Activated T-helper 2 cell treated with anti-CD3 and anti-CD28 coated beads, Interferon-gamma antibody, Interleukin-2, Interleukin-4, amounts not matched to agents 10 μg/mL and 5 μg/mL and 100 μg/mL, durations not matched to agents 14 hours and 24 hours and 36 hours (primary cell): Measurements from ENCODE around the gene ZNF683. TPM values are rescaled to one million over a fixed set of nuclear protein-coding genes. Genes with fewer than 3 reads are reported as not detected.

Source experiments
- DNase-seq: peaks from one replicate; pipeline ENCODE4 v3.0.0; 2021; ENCODE audit warnings: low spot score
- H3K27ac Mint-ChIP-seq: one replicate; pipeline ENCODE4 v1.8.0; 2021; ENCODE audit warnings: mixed read lengths
- H3K27me3 Mint-ChIP-seq: one replicate; pipeline ENCODE4 v1.8.0; 2021; ENCODE audit warnings: low read depth, mixed read lengths
- H3K36me3 Mint-ChIP-seq: one replicate; pipeline ENCODE4 v1.8.0; 2021; ENCODE audit warnings: low read depth, mixed read lengths
- H3K4me1 Mint-ChIP-seq: one replicate; pipeline ENCODE4 v1.8.0; 2021; ENCODE audit warnings: low read depth, mixed read lengths
- H3K4me3 Mint-ChIP-seq: one replicate; pipeline ENCODE4 v1.8.0; 2021; ENCODE audit warnings: low read depth, mild to moderate bottlenecking, moderate library complexity, mixed read lengths
- H3K9me3 Mint-ChIP-seq: one replicate; pipeline ENCODE4 v1.8.0; 2021; ENCODE audit warnings: mixed read lengths
- intact Hi-C: fragments of 100-400 bp; cut with micrococcal nuclease; formaldehyde crosslinking; loops from one replicate; pipeline ENCODE4 v1.15.1; 2023
- total RNA-seq: library from RNA; stranded (reverse); gene quantifications from 2 replicates; pipeline ENCODE4 v1.2.3, GENCODE V29; 2022

ZNF683 gene
- total RNA-seq, 1 donor from 2014 or later: not detected

GRCh38 chr1:26318338-26319064, 54.0 kb downstream of the ZNF683 start:
- H3K36me3 Mint-ChIP-seq: peaks cover 36% of the 10 kb centered on the region

DNA sequence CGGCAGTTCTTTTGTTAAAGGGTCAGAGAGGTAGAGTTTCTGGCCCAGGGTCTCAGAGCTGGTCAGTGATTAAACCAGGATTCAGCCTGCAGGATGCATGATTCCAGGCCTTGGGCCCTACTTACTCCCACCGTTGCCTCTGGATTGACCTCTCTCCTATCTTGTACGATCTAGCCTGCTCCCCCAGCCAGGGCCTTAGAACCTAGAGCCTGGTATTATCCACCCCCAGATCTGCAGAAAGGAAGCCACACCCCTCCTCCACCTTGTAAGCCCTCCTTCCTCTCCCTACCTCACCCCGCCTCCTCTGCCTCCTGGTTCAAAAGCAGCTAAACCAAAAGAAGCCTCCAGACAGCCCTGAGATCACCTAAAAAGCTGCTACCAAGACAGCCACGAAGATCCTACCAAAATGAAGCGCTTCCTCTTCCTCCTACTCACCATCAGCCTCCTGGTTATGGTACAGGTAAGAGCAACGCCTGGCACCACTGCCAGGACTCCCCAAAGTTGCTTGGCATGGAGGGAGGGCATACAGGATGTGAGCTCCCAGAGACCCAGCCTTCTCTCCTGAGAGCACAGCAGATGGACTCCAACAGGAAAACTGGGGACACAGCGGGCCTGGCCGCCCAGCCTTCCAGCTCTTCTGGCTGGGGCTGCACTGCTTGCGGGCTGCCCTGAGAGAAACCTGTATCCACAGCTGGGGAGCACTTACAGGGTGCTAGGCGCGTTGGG, 54.8 kb downstream of the ZNF683 start, which contains the start of gene CD52:
TSS of gene CD52 (plus strand) at position 347 of the 726 bp plus-strand sequence. CDS start at position 407, 60 bp downstream.
- H3K4me3 Mint-ChIP-seq: peak within 1 kb of the TSS; percentile 79
- intact Hi-C loops: loop anchor here (1.0 to 10.0 kb wide), 3 partner anchors 9 to 267 kb away; no protein-coding TSS in a partner anchor
- DNase-seq: peak; percentile 78
- H3K27ac Mint-ChIP-seq: peak within 1 kb of the TSS; percentile 94
- H3K9me3 Mint-ChIP-seq: no peaks in the 10 kb centered on the region
- no peaks in the 10 kb centered on the region for H3K27me3 Mint-ChIP-seq
- peaks cover 50% of the 10 kb centered on the region for H3K4me1 Mint-ChIP-seq
- peaks cover 28% of the 10 kb centered on the region for H3K36me3 Mint-ChIP-seq

More at GRCh38 chr1:26318338-26319064, 54.0 kb downstream of the ZNF683 start:
- no peaks in the 10 kb centered on the region for H3K27me3 Mint-ChIP-seq
- peak overlapping the region; percentile 94 for H3K27ac Mint-ChIP-seq
- H3K4me3 Mint-ChIP-seq: peak overlapping the region; percentile 79
- intact Hi-C loops: loop anchor here (1.0 to 10.0 kb wide), 3 partner anchors 59 to 266 kb away; partner anchors contain the start of gene HMGN2
- H3K4me1 Mint-ChIP-seq: peaks cover 56% of the 10 kb centered on the region
- H3K9me3 Mint-ChIP-seq: no peaks in the 10 kb centered on the region
- no peak for DNase-seq

GRCh38 chr1:26317146-26317545, 55.4 kb downstream of the ZNF683 start:
- Mint-ChIP-seq H3K27ac (peak overlapping the region; percentile 94), H3K36me3 (peaks cover 23% of the 10 kb centered on the region), H3K9me3 (no peaks in the 10 kb centered on the region), H3K4me3 (peak overlapping the region; percentile 79), H3K27me3 (no peaks in the 10 kb centered on the region), H3K4me1 (peaks cover 49% of the 10 kb centered on the region)
- intact Hi-C loops: loop anchor here (1.0 to 10.0 kb wide), 3 partner anchors 9 to 268 kb away; no protein-coding TSS in a partner anchor
- no peak for DNase-seq

DNA sequence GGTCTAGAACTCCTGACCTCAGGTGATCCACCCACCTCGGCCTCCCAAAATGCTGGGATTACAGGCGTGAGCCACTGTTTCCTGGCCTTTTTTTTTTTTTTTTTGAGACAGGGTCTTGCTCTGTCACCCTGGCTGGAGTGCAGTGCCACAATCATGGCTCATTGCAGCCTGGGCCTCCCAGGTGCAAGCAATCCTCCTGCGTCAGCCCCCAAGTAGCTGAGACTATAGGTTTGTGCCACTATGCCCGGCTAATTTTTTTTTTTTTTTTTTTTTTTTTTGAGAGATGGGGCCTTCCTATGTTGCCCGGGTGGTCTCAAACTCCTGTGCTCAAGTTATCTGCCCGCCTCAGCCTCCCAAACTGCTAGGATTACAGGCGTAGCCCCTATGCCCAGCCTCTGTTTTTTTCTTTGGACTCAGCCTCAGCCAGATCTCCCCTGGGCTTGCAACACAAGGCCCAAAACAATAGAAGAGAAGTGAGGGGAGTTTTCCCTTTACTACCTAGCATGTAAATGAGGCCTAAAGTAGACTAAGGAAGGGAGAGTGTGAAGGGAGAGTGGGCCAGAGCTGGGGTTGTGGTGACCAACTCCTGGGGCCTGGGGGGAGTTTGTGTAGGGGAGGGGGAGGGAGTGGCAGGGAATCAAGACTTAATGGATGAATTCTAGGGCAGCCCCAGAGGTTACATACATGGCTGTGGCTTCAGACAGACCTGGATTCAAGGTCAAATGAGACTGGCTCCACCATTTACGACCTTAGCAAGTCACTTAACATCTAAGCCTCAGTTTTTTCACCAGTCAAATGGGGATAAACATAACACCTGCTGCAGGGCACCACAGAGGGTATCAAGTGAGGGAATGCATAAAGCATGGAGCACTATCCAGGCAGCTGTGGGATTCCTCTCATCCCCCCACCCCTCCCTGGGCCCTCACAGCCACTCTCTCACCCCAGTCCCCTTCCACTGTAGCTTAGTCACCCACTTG, 56.4 kb downstream of the ZNF683 start:
- Mint-ChIP-seq H3K27me3 (no peaks in the 10 kb centered on the region), H3K27ac (peak overlapping the region; percentile 64), H3K4me1 (peaks cover 44% of the 10 kb centered on the region), H3K9me3 (no peaks in the 10 kb centered on the region), H3K36me3 (peaks cover 17% of the 10 kb centered on the region), H3K4me3 (no peak overlapping the region)
- intact Hi-C loops: loop anchor here (5.0 to 10.0 kb wide), 2 partner anchors 61 to 269 kb away; no protein-coding TSS in a partner anchor
- DNase-seq: no peak

- Mint-ChIP-seq H3K27ac (no peak overlapping the region), H3K9me3 (no peaks in the 10 kb centered on the region), H3K4me1 (peaks cover 35% of the 10 kb centered on the region), H3K36me3 (peaks cover 8% of the 10 kb centered on the region), H3K4me3 (no peak overlapping the region), H3K27me3 (no peaks in the 10 kb centered on the region)
- intact Hi-C loops: loop anchor here (10.0 kb wide), 1 partner anchor 270 kb away; no protein-coding TSS in a partner anchor
- DNase-seq: no peak
Observed at GRCh38 chr1:26314501-26314900, 58.0 kb downstream of the ZNF683 start.

Other genes starting within 250 kb of the ZNF683 start
- gene FAM110D, start 213.7 kb downstream of the ZNF683 start, total RNA-seq: 0.07 TPM in 1 of 2 replicates, not detected in the other
- not detected in 2 replicates for gene C1orf232, start 203.8 kb downstream of the ZNF683 start, total RNA-seq
- 57.5 and 65.0 TPM in 2 replicates for gene ZNF593, start 202.8 kb downstream of the ZNF683 start, total RNA-seq
- gene ZNF593OS, start 200.9 kb downstream of the ZNF683 start, total RNA-seq: not detected in 2 replicates
- 3.4 TPM in 2 replicates for gene CNKSR1, start 195.3 kb downstream of the ZNF683 start, total RNA-seq
- gene CATSPER4, start 182.1 kb downstream of the ZNF683 start, total RNA-seq: not detected in 2 replicates
- 39.6 and 39.8 TPM in 2 replicates for gene CEP85, start 138.6 kb downstream of the ZNF683 start, total RNA-seq
- gene SH3BGRL3, start 92.7 kb downstream of the ZNF683 start, total RNA-seq: 437 TPM in 2 replicates
- 13.1 and 14.2 TPM in 2 replicates for gene UBXN11, start 66.1 kb downstream of the ZNF683 start, total RNA-seq
- gene CD52, start 54.8 kb downstream of the ZNF683 start, total RNA-seq: 237 and 243 TPM in 2 replicates
- 0.32 and 0.98 TPM in 2 replicates for gene CRYBG2, start 18.6 kb downstream of the ZNF683 start, total RNA-seq
- not detected in 2 replicates for gene LIN28A, start 38.1 kb upstream of the ZNF683 start, total RNA-seq
- gene DHDDS, start 59.6 kb upstream of the ZNF683 start, total RNA-seq: 56.2 and 57.3 TPM in 2 replicates
- gene HMGN2, start 99.7 kb upstream of the ZNF683 start, total RNA-seq: 579 and 591 TPM in 2 replicates
- 190 and 199 TPM in 2 replicates for gene RPS6KA1, start 157.0 kb upstream of the ZNF683 start, total RNA-seq